HT1080 (cell line): ENCODE data around the gene HIP1. TPM values are rescaled to one million over a fixed set of nuclear protein-coding genes. Genes with fewer than 3 reads are reported as not detected.
"Not testable (repeated sequence)": the region's sequence is repeated elsewhere in the genome, so short reads cannot be mapped to it uniquely, and the experiment has no call there.

Experiments used
- DNase-seq: peaks from one replicate; pipeline ENCODE4 v3.0.0-alpha.2; 2015; ENCODE audit warnings: low read depth
- total RNA-seq: library from RNA; depleted of rRNA; stranded (reverse); fragments of >200 nt; shearing (Covaris generic); gene quantifications from 2 replicates; pipeline ENCODE4 v1.2.3, GENCODE V29; 2014

The HIP1 gene
- total RNA-seq, 1 experiment from 2014 or later = 4.6 TPM

DNA sequence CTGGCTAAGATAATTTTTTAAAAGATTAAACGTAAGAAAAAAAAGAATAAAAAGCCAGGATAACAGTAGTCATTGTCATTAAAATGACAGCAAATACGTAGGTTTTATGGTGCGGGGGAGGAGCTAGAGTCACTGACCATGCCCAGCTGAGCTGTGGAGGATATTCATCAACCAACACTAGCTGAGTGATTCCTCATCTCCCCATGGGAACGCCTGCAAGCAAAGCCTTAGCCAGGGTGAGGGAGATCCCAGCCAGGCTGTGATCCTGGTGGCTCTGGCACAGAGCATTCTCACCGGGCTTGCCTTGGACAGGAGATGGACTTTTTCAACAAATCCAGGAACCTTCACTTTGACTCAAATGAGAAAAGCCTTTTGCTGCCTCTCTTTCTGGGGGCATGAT is 94.2 kb downstream of the HIP1 start:
- DNase-seq = no peak

DNA sequence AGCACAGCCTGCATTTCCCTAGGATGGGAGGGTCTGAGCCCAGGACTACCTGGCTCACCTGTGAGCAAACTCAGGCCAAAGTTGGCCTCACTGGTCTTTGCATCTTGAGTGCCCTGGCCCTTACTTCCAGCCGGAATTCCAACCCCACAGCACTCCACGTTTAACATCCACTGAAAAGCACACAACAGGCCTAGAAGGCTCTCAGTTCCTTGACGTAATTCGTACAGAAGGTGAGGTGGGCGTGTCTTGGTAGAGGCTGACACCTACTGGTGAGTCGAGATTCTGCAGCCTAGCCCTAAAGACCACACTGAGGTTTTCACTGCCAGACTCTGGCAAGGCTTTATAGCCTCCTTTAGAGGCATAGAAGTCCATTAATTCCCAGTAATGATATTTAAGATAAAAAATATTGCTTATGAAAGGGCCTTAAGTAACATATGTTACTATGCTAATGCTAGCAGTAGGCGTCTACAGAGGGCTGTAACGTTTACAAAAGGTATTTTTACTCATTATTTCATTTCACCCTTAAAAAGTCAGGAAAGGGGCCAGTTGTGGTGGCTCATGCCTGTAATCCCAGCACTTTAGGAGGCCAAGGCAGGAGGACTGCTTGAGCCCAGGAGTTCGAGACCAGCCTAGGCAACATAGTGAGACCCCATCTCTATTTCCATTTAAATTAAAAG is 95.8 kb downstream of the HIP1 start:
- DNase-seq = peak; percentile 64

DNA sequence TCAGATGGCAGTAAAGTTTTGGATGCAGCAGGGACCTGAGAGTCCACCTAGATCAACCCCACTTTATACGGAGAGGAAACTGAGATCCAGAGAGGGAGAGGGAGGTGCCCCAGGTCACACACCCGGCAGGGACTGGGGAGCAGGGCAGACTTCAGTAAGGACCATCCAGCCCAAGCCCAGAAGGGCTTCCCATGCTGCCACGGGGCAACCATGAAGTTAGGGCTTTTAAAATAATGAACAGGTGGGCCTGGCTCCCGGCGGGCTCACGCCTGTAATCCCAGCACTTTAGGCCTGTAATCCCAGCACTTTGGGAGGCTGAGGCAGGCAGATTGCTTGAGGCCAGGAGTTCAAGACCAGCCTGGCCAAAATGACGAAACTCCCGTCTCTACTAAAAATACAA is 98.5 kb downstream of the HIP1 start:
- no peak for DNase-seq

DNA sequence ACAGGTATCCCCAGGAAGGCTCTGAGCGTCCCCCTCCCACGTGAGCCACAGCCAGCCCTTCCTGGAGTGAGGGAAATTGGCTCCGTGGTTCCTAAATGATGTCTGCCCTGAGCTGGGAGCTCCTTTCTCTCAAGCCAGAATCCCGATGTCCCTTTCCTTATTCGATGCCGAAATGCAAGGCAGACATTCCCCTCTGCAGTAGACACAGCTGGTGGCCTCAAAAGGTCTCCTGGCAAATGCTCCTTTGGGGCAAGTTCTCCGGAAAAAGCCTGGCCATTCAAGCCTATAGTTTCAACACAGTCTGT is 98.9 kb downstream of the HIP1 start:
- DNase-seq = no peak

DNA sequence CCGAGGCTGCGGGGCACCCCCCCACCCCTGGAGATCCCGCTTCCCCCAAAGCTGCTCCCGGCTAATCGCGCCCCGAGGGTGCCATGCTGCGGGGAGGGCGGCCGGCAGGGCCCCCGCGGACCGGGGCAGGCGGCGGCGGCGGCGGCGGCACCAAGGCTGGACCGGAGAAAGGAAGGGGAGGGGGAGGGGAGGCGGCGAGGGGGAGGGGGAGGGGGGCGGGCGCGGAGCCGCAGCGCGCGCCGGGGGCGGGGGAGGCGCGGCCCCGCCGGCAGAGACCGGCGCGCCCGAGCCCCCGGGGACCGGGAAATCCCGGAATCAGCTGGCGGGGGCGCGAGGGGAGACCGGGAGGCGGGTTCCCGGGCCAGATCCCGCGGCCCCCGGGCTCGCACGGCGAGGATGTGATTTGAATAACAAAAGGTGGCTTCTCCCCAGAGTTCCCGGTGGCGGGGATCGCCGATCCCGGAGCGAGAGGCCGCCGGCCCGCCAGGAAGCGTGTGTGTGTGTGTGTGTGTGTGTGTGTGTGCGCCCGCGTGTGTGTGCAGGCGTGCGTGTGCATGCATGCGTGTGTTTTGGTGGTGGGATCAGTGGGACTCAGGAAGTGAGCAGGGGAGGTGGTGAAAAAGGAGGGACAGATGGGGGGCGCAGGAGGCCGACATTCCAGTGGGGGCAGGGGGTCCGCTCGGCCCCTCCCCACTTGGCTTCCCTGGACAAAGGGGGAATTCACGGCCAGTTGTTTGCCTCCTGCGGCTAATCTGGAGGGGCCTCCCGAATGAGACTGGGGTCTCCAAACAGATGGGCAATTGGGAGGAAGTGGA is 99.5 kb downstream of the HIP1 start:
- DNase-seq = no peak

DNA sequence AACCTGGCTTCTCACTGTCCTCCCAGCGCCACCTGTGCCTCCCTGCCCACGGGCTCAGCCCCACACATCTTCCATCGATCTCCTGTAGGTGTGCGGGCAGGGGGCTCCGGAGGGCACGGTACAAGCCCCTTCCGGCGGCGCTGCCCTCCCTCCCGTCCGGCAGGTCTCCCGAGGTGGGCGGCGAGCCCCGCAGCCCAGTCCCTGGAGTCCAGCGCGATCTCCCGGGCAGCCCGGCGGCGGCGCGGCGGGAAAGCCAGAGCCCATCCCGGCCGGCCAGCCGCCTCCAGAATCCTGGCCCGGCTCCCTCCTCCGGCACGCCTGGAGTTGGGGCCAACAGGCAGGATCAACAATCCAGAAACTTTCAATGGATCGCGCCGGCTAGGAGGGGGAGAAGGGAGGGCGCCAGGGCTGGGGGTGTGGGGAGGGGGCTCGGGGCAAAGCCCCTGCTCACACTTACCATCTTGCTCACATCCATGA is 100.1 kb downstream of the HIP1 start:
- no peak for DNase-seq

DNA sequence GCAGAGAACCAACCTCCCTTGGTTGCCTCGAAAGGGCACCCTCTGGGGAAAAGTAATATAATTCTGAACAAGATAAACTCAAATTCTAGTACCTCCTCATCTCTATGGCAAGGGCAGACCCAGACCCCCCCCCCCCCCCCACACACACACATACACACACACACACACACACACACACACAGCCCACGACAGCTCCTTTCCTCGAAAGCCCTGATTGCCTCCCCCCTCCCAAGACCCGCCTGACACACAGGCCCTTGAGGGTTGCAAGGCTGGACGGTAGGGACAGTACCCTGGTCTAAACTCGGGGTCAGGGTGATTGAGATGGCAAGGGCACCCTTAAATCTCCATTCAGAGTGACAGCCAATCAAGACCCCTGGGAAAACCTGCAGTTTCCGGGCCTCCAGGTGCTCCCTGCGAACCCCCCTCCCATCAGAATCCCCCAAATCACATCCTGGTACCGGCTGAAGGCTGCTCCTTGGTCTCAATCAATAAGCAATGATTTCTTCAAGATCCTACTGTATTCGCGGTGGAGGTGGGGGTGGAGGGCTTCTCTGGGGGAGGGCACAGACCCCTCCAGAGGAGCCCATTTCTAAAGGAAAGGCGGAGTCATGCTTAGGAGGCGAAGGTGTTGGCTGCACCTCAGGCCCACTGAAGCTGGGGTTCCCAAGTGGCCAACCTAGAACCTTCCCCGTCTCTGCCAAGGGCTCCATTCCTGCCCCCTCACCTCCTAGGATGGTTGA is 100.7 kb downstream of the HIP1 start:
- DNase-seq = no peak

DNA sequence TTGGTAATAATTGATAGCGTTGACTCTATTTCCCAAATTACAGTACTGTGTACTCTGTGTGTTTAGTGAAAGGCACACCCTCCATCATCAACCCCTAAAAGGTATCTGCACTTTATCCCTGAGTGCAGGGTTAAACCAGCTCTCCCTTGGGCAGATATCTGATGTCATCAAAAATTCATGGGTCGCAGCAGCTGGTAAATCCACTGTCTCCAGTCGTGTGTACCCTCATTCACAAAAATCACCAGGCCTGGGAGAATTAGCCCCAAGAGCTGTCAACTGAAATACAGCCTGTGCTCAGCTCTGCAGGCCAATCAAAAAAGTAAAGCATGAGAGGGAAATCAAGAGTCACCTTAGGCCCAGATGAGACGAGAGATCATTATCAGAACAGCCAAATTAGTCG is 103.7 kb downstream of the HIP1 start:
- DNase-seq = no peak

DNA sequence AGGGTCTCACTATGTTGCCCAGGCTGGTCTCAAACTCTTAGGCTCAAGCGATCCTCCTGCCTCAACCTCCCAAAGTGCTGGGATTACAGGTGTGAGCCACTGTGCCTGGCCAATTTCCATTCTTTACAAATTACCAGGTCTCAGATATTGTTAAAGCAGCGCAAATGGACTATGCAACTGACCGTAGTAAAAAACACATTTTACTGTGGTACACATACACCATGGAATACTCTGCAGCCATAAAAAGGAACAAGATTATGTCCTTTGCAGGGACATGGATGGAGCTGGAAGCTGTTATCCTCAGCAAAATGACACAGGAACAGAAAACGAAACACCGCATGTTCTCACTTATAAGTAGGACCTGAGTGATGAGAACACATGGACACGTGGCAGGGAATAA is 106.2 kb downstream of the HIP1 start:
- DNase-seq = not testable (repeated sequence)

DNA sequence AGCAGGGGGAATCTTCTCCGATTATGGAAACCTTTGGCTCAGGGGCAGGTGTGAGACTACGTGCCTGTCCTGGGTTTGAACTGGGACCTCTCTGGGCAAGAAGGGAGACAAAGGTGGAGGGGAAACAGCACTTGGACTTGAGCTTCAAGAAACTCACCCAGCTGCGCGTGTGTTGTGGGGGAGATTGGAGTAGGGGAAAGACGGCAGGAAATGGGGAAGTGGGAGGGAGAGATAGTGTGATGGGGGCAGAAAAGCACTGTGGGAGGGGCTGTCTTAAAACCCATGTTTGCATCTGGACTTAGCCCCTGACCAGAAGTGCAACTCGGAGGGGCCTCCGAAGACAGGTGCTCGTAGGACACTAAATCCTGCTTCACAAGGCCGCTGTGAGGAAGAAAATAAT is 107.0 kb downstream of the HIP1 start:
- DNase-seq = no peak

DNA sequence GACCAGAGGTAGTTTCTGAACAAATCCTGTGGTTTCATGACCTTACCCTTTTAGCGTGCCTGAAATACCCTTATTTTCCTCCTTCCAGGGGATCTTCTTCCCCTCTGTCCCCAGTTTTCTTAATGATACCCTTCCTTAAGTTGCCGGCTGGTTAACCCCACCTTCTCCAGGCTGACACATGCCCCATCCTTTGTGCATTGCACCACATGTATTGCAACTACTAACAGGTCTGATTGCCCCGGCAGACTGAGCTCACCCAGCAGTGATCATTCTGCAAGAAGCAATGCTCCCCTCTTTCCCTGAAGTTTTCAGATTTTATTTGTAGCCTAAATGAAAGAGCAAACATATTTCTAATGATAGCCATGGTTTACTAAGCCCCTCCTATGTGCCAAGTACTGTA is 108.2 kb downstream of the HIP1 start:
- DNase-seq = no peak

DNA sequence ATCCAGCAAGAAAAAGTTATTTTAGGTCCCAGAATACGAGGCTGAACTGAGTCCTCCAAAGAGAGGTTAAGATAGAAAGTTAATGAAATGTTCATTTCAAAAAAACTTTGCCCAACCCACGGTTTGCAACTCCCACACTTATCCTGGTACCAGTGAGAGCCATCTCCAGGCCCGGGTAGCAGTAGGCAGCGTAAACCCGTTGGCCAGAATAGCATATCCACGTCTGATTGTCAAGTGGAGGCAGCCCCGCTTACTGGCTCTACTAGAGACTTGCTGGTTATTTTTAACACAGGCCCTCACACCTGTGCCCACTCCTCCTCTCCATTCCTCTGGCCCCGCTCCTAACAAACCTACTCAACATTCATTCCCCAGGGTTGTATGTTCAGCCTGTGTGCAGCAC is 109.7 kb downstream of the HIP1 start:
- DNase-seq = no peak

DNA sequence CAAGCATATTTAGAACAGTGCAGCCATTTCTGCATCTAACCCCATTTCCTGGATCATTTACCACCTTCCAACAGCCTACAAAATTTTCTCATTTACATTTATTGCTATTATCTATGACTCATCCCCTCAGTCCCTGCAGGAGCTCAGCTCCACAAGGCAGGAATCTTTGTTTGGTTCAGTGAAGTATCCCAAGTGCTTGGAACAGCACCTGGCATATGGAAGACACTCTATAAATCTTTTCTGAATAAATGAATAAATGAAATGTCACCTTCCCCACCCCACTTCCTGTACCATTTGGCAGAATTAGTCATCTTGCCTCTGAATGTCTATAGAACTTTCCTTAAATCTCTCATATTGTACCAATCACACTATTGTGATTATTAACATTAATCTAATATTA is 110.7 kb downstream of the HIP1 start:
- DNase-seq = no peak

DNA sequence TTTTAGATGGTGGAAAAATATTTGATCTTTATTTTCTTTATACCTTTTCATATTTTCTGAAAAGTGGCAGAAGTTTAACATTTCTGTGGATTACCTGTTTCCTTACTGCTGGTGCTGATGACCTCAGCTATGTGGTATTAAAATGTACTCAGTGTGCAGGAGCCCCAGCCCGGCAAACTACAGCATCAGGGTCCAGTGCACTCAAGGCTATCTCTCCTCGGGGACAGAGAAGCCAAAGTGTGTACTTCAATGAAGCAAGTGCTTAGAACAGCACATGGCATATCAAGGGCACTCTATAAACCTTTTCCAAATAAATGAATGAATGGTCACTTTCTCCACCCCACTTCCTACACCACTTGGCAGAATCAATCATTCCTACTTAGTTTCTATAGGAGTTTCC is 111.8 kb downstream of the HIP1 start:
- no peak for DNase-seq

DNA sequence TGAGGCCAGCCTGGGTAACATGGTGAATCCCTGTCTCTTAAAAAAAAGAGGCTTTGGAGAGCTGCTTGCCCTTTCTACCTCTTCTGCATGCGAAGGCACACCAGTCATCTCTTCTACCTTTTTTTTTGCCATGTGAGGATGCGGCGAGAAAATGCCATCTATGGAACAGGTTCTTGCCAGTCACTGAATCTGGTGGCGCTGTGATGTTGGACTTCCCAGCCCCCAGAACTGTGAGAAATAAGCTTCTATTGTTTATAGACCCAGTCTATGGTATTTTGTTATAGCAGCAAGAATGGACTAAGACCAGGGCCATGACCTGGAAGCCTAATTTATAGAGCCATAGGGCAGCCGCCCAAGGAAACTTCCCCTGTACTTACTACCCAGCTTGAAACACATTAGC is 112.9 kb downstream of the HIP1 start:
- no peak for DNase-seq

DNA sequence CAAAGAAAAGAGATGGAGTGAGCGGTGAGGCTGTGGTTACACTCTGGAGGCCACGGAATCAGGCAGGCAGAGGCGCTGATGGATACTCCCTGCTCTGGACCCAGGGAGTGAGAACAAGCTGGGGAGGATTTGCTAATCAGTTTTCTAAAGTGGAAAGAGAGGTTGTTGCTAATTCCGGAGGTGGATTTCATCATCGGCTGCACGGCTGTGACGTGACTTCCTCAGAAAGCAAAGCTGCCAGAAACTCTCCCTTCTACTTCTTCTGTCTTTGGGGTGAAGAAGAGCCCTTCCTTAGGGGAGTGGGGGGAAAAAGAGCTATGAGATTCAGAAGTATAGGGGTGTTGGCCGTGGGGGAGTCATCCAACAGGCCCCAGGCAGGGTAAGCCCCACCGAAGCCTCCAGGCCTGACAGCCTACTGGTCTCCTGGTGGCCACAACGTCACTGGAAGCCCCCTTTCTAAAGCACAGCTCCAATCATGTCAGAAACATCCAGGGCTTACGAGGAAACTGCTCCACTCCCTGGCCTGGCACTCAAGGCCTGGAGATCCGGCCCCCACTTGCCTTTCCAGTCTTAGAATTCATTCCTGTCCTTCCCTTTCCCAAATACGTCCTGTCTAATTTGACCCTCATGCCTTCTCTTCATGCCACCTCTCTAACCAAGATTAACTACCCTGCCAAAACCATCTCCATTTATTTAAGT is 114.5 kb downstream of the HIP1 start:
- DNase-seq = no peak

DNA sequence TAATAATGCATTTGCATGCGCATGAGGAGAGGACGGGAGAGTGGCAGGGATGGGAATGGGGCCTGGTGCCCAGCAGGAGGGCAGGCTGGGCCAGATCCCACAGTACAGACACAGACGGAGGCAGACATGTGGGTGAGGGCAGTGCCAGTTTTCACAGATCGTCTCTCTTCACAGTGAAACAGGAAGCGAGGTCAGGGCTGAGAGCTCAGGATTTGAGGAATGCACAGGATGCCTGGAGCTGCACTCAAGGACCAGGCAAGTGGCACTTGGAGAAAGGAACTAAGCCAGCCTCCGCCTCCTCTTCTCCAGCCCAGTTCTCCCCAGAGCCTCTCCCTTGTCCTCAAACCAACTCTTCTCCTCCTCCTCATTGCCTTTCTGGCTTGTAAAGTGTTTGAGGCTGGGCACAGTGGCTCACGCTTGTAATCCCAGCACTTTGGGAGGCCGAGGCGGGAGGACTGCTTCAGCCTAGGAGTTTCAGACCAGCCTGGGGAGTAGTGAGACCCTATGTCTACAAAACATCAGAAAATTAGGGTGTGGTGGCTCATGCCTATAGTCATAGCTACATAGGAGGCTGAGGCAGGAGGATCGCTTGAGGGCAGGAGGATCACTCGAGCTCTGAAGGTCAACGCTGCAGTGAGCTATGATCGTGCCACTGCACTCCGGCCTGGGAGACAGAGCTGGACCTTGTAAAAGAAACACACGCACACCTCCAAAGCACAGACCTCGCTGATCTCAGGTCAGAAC is 115.2 kb downstream of the HIP1 start:
- DNase-seq = no peak

DNA sequence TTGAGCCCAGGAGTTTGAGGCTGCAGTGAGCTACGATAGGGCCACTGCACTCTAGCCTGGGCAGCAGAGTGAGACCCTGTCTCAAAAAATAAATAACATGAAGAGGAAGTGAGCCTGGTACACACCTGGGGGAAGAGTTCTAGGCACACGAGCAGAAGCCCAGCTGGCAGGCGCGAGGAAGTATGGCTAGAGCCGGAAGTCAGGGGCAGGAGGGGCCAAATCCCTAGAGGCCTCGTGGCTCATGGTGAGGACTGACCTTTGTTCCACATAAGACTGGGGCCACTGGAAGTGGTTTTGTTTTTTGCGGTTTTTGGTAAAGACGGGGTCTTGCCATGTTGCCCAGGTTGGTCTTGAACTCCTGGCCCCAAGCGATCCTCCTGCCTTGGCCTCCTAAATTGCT is 117.6 kb downstream of the HIP1 start:
- DNase-seq = no peak

DNA sequence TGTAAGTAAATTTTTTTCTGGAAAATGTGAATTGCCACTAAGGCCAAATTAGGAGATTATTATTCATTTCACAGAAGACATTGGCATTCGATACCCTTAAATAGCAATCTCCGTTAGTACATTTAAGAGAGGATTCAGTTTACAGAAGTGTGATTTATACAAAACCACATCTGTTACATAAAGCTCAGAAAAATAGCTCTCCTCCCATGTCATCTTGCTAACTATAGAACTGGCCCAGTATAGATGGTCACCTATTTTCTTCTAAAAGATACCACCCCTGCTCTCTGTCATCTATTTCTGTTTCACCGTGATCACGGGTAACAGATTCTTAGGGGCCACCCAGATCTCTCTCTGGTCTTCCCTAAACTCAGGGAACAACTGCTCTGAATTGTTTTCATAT is 119.1 kb downstream of the HIP1 start:
- no peak for DNase-seq

DNA sequence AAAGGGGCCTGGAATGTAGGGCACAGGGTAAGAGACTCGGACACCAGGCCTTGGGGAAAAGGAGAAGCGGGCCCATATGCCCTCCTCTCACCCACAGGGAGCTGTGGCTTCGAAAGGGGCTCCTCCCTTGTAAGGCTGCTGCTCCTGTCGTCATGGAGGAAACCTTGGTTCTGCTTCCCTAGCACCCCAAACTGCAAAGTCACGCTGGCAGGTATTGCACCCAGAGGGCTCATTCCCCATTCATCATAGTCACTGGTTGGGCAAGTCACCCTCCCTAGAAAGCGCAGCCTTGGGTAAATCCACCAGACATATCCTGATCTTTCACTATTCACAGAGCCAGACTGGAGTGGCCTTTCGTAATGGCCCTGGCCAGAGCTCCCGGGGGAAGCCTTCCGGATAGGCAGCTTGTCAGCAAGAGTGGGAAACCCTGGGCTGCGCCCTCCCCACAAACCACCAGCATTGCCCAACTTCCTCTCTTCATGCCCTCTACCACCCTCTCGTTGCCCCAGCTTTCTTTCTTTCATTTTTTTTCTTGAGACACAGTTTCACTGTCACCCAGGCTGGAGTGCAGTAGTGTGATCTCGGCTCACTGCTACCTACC is 121.0 kb downstream of the HIP1 start:
- DNase-seq = peak; percentile 85
